ENCODE results near the gene HHLA2.
A peak's percentile ranks its signal among the peaks of the same experiment; 100 is the strongest.
"Not testable (repeated sequence)": the region's sequence is repeated elsewhere in the genome, so short reads cannot be mapped to it uniquely, and the experiment has no call there.

Gene HHLA2

GRCh38 chr3:108378153-108378951 lies 82.0 kb downstream of the HHLA2 start:
- H3K9ac ChIP-seq (ENCODE audit: low read length): no peak overlapping the region
- no peak overlapping the region; the same call in 1 of the 2 replicates for H3K4me2 ChIP-seq (ENCODE audit: low read depth, low read length)
- H3K4me3 ChIP-seq (ENCODE audit: low read length): no peak overlapping the region
- no peaks in the 10 kb centered on the region for H3F3A ChIP-seq (ENCODE audit: insufficient read depth, low read length)
- peaks cover 21% of the 10 kb centered on the region for H3K4me1 ChIP-seq (ENCODE audit: low read length)
- H4K20me1 ChIP-seq (ENCODE audit: insufficient read depth, low read length): no peaks in the 10 kb centered on the region
- no peak overlapping the region for H2AFZ ChIP-seq (ENCODE audit: low read length)
- H3K79me2 ChIP-seq (ENCODE audit: low read length): no peaks in the 10 kb centered on the region
- H3K27me3 ChIP-seq (replicated peaks; ENCODE audit: insufficient read depth, low read length): no peaks in the 10 kb centered on the region
- H3K27ac ChIP-seq (ENCODE audit: low read length): no peak overlapping the region
- no peaks in the 10 kb centered on the region for H3K9me2 ChIP-seq (replicated peaks; ENCODE audit: insufficient read depth, low read length)
- DNase-seq: peak; percentile 53
- H3K9me3 ChIP-seq (replicated peaks; ENCODE audit: insufficient read depth, low read length): no peaks in the 10 kb centered on the region
- H3K36me3 ChIP-seq (replicated peaks; ENCODE audit: insufficient read depth, low read length): no peaks in the 10 kb centered on the region
- no peak for TF ChIP-seq EZH2phosphoT487 (IDR thresholded peaks at IDR 0.05; ENCODE audit: low read length)
- TF ChIP-seq CTCF (IDR thresholded peaks at IDR 0.05; ENCODE audit: low read length): no peak
- TF ChIP-seq EZH2 (optimal IDR thresholded peaks at IDR 0.05; ENCODE audit: low read depth, low read length): no peak

GRCh38 chr3:108378952-108379342 lies 82.6 kb downstream of the HHLA2 start:
- H3K9ac ChIP-seq (ENCODE audit: low read length); H3K9me3 ChIP-seq (replicated peaks; ENCODE audit: insufficient read depth, low read length); H3K79me2 ChIP-seq (ENCODE audit: low read length); H3K27me3 ChIP-seq (replicated peaks; ENCODE audit: insufficient read depth, low read length); H3F3A ChIP-seq (ENCODE audit: insufficient read depth, low read length); H4K20me1 ChIP-seq (ENCODE audit: insufficient read depth, low read length); H3K4me2 ChIP-seq (ENCODE audit: low read depth, low read length); H3K36me3 ChIP-seq (replicated peaks; ENCODE audit: insufficient read depth, low read length); H3K4me3 ChIP-seq (ENCODE audit: low read length); H3K27ac ChIP-seq (ENCODE audit: low read length); DNase-seq; H3K9me2 ChIP-seq (replicated peaks; ENCODE audit: insufficient read depth, low read length); H2AFZ ChIP-seq (ENCODE audit: low read length): not testable (repeated sequence)
- H3K4me1 ChIP-seq (ENCODE audit: low read length): peaks cover 21% of the 10 kb centered on the region

GRCh38 chr3:108380128-108380795 lies 83.9 kb downstream of the HHLA2 start:
- Histone ChIP-seq H3K79me2 (ENCODE audit: low read length) (no peaks in the 10 kb centered on the region), H3K27ac (ENCODE audit: low read length) (no peak overlapping the region), H3K9me2 (replicated peaks; ENCODE audit: insufficient read depth, low read length) (no peaks in the 10 kb centered on the region), H2AFZ (ENCODE audit: low read length) (no peak overlapping the region), H3K9me3 (replicated peaks; ENCODE audit: insufficient read depth, low read length) (no peaks in the 10 kb centered on the region), H3F3A (ENCODE audit: insufficient read depth, low read length) (no peaks in the 10 kb centered on the region), H3K4me2 (ENCODE audit: low read depth, low read length) (no peak overlapping the region), H4K20me1 (ENCODE audit: insufficient read depth, low read length) (no peaks in the 10 kb centered on the region), H3K4me3 (ENCODE audit: low read length) (no peak overlapping the region), H3K4me1 (ENCODE audit: low read length) (peaks cover 21% of the 10 kb centered on the region), H3K36me3 (replicated peaks; ENCODE audit: insufficient read depth, low read length) (no peaks in the 10 kb centered on the region), H3K27me3 (replicated peaks; ENCODE audit: insufficient read depth, low read length) (no peaks in the 10 kb centered on the region), H3K9ac (ENCODE audit: low read length) (no peak overlapping the region)
- DNase-seq: no peak
- TF ChIP-seq CTCF (IDR thresholded peaks at IDR 0.05; ENCODE audit: low read length) (no peak), EZH2phosphoT487 (IDR thresholded peaks at IDR 0.05; ENCODE audit: low read length) (no peak), EZH2 (optimal IDR thresholded peaks at IDR 0.05; ENCODE audit: low read depth, low read length) (no peak)

Data from MM.1S (cell line).